NAMALWA (cell line): ENCODE data around the gene BAHD1.

Experiments used
- DNase-seq: peaks from one replicate; pipeline ENCODE4 v3.0.0-alpha.2; 2015; ENCODE audit warnings: low spot score

Gene BAHD1

DNA sequence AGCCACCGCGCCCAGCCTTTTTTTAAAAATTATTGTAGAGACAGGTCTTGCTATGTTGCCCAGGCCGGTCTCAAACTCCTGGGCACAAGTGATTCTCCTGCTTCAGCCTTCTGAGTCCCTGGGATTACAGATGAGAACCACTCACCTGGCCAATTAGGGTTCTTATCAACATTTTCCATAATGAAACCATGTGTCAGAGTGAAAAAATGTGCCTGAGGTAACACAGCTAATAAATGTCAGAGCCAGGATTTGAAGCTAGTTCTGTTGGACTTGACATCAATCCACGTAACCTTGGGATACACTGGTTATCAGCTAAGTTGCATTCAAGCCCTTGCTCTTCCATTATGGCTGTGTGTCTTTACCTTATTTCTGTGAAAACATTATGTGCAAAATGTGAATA is 59.2 kb downstream of the BAHD1 start:
- DNase-seq = no peak

DNA sequence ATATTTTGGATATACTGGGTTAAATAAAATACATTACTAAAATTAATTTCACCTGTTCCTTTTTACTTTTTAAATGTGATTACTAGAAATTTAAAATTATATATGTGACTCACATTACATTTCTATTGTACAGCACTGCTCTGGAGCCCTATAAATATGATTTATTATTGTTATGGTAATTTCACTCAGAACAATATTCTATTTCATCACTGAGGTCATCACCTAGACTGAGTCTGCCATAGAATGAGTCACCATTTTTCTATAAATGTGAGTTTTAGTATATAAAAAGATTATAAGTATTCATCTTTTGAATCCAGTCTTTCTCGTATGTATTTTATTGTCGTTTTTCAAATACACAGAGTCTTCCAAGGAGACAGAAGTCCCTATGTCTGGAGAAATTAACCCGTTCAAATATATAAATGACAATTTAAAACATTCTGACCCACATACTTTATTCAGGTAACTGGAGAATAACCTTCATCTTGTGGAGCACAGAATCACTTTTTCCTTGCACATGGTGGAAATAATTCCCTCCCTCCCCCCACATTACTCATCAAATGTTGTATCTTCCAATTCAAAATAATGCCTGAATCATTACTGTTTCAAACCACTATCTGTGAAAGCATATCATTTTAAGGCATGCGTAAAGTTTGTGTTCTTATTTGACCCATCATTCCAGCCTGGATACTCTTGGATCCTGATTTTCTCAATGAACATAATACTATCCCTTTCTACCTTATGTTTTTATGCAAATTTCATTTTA is 60.0 kb downstream of the BAHD1 start:
- DNase-seq = no peak

- DNase-seq = no peak
Observed at GRCh38 chr15:40501487-40501886, 60.7 kb downstream of the BAHD1 start.

GRCh38 chr15:40506964-40507571 is 66.3 kb downstream of the BAHD1 start:
- DNase-seq = peak; percentile 73

DNA sequence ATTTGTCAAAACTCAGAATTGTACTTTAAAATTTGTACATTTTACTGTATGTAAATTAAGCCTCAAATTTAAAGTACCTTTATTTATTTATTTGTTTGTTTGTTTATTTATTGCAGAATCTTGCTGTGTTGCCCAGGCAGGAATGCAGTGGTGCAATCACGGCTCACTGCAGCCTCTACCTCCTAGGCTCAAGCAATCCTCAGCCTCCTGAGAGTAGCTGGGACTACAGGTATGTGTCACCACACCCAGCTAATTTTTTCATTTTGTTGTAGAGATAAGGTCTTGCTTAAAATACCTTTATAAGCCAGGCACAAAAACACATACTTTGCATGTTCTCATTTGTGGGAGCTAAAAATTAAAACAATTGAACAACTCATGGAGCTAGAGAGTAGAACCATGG is 67.5 kb downstream of the BAHD1 start:
- DNase-seq = no peak

GRCh38 chr15:40510201-40510600 is 69.4 kb downstream of the BAHD1 start:
- no peak for DNase-seq

- no peak for DNase-seq
Observed at GRCh38 chr15:40511093-40511471, 70.3 kb downstream of the BAHD1 start.

GRCh38 chr15:40511472-40512133 is 70.8 kb downstream of the BAHD1 start:
- DNase-seq = no peak

- DNase-seq = no peak
Observed at GRCh38 chr15:40512440-40512839, 71.7 kb downstream of the BAHD1 start.

DNA sequence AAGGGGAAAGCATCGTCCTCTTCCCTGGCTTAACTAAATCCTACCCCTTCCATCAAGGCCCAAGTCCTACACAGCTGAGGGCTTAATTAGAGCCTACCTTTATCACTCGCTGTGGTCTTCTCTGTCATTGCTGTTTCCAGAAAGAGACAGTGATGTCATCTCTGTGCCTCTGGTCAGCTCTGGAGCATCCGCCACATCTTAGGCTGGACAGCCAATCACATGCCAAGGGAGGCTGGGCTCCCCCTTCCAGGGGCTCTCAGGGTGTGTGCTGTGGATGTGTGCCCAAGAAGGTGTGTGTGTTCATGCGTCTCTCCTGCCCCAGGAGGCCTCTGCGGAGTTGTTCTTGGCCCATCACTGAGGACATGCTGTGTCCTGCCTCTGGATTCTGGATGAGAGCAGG is 72.9 kb downstream of the BAHD1 start:
- no peak for DNase-seq

DNA sequence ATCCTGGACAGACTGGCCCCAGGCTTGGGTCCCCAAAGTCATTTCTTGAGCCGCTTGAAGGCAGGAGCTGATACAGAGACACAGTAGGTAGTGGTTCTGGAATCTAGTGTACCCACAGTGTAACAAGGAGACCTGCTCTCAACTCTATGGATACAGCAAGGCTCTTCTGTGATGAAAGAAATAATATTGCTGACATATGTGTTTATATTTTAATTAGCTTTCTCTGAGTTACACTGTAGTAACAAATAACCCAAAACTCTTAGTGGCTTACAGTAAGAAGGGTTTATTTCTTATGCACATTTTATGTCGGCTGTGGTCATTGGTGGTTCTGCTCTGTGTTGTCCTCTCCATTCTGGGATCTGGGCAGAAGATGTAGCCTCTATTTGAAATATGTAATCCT is 75.6 kb downstream of the BAHD1 start:
- DNase-seq = no peak
